Posterior cingulate gyrus (tissue), 11 donors: Measurements from ENCODE around the gene MUC20.

Source experiments
- DNase-seq, 10 donors: peaks; one replicate each; pipeline versions ENCODE4 v3.0.0 to v3.0.0-alpha.2; 2020 to 2021; ENCODE audit warnings: mixed read lengths in 3 of 10
- intact Hi-C: fragments of 100-400 bp; cut with DNase I; formaldehyde crosslinking; loops from one replicate; pipeline ENCODE4 v1.15.1; 2023

MUC20 gene

DNA sequence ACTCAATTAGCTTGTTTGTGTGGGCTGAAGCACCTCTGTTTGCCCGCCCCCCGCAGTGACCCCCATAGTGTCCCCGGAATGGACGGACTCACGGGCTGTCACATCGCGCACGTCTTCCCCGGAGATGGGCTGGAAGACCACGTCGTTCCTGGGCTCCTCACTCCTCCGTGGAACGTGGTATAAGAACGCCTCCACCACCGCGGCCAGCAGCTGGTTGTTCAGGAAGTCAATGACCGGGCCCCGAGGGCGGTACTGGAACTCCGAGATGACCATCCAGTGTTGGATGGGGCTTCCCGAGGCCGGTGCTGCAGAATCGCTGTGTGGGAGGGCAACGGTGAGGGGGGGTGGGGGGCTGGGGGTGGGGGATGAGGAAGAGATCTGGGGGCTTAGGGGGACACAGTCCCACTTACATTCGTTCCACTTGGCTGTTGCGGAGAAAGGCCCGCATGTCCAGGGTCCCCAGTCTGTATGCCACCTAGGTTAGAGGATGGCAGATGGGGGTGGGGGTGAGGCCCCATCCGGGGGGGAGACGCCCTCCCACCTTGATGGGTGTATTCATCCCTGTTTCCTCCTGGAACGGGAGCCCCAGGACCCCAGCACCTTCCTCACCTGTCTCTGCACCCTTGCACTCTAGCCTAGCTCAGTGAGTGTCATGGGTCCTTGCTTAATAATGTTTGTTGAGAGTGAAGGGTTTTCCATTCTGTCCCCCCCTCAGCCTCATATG is 30.2 kb downstream of the MUC20 start:
- DNase-seq = peak in 4 of 10 donors; percentile 20 to 64 (median 48)
- intact Hi-C loops = no loop called here

DNA sequence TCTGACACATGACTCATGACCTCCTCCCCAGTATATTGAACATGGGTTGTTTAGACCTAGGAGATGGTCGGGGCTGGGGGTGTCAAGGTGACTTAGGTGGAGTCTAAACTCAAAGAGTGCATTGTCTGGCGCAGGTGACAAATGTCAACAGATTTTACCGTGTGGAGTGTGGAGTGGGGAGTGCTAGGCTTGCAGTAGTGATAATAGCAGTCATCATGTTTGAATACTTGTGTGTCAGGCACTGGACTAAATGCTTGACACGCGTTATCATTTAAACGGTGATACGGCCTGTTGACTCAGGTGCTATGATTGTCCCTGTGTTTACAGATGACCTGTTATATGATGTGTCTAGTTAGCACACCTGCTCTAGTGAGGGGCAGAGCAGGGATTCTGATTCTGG is 30.8 kb downstream of the MUC20 start:
- peak in 1 of 10 donors; percentile 21 for DNase-seq
- intact Hi-C loops = no loop called here

DNA sequence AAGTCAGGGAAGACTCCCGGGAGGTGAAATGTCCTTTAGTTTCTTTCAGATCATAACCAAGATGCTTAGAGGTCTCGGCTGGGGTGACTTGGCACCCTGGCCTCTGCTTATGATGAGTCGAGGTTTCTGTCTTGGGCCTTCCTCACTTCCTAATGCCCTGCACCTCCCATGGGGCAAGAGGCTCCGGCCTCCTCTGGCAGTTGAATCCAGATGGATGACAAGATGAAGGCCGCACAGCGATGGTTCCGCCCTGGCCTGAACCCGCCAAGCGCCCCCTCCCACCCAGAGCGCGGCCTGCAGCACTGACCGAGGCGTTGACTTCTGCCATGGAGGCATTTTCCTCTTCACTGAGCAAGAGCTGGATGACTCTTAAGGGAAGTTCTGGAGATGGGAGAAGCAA is 31.3 kb downstream of the MUC20 start:
- DNase-seq = peak in 3 of 10 donors; percentile 52 to 69 (median 61)
- intact Hi-C loops = no loop called here

DNA sequence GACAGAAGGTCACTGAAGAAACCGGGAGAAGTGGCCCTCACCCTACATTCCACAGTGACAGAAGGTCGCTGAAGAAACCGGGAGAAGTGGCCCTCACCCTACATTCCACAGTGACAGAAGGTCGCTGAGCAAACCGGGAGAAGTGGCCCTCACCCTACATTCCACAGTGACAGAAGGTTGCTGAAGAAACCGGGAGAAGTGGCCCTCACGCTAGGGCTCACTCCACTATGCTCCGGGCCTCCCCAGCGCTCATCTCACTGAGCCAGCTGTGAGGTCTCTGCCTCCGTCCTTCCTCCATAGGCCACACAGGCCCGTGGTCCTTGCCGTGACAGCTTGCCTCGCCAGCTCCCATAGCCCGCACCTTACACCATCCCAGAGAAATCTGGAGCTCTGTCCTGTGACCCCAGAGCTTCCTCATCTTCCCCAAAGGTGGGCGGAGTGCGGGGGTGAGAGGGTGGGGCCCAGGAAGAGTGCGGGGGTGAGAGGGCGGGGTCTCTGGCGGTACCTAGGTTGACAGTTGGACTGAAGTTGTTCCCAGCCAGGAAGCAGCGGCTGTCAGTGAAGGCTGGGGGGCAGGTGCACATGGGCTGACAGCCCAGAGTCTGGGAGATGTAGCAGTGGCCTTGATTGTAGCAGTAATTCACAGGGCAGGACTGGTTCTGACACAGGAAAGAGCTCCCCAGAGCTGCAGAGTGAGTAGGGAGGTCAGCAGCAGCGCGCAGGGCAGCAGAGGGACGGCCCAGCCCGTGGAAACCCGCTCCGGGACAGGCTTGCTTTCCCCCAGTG is 32.0 kb downstream of the MUC20 start:
- intact Hi-C loops = no loop called here
- DNase-seq = peak in 3 of 10 donors; percentile 24 to 73 (median 47)

DNA sequence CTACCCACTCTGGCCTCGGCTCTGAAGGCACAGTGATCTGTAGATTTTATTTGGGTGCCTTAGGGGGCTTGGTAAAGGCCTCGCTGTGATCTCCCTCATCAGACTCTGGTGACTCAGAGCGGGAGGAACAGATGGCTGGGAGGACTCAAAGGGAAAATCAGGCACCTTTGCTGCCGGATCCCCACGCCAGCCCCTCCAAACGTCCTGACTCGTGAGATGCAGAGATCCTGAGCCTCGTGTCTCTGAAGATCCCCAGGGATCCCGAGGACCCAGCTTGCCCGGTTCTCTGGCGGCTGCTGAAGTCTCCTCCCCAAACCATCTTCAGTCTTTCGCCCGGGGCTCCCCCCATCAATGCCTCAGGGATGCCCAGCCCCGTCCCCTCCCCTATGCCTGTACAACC is 32.8 kb downstream of the MUC20 start:
- peak in 4 of 10 donors; percentile 16 to 70 (median 46) for DNase-seq
- intact Hi-C loops = no loop called here

DNA sequence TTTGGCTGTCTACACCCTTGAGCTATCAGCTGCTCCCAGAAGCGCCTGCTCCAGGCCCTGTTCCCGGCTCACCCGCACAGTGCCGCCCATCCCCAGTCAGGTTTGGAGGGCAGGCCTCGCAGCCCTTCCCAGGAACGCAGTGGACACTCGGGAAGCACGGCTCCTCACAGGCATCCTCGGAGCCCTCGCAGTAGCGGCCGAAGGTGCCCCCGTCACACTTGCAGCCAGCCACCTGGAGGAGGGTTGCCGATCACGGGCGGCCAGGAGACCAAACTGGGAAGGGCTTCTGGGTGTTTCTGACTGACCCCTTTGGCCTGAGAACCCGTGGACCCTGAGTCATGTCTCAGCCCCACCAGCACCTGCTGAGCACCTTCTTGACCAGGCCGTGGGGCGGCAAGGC is 33.4 kb downstream of the MUC20 start:
- intact Hi-C loops = no loop called here
- DNase-seq = peak in 3 of 10 donors; percentile 53 to 81 (median 70)

DNA sequence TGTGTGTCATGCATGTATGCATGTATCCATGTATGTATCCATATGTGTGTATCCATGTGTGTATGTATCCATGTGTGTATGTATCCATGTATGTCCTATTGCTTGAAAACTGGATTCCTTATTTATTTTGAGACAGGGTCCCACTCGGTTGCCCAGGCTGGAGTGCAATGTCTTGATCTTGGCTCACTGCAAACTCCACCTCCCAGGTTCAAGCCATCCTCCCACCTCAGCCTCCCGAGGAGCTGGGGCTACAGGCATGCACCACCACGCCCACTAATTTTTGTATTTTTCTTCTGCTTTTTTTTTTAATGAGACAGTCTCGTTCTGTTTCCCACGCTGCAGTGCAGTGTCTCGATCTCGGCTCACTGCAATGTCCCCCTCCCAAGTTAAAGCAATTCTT is 34.1 kb downstream of the MUC20 start:
- DNase-seq = peak in 2 of 10 donors; percentile 37 to 60
- intact Hi-C loops = no loop called here

DNA sequence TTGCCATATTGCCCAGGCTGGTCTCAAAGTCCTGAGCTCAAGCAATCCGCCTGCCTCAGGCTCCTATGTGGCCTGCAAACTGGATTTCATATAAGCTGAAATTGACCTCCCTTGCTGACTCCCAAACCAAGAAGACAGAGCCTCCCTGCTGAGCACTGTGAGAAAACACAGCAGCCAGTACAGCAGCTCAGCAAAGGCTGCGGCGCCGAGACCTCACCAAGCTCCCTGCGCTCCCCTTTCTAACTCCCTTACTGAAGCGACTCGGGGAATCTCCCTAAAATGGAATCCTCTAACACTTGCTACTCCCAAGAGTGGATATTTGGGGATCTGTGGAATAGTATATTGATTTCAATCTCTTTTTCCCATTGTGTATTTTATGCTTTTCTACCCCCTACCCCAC is 34.6 kb downstream of the MUC20 start:
- peak in 3 of 10 donors; percentile 5 to 25 (median 19) for DNase-seq

DNA sequence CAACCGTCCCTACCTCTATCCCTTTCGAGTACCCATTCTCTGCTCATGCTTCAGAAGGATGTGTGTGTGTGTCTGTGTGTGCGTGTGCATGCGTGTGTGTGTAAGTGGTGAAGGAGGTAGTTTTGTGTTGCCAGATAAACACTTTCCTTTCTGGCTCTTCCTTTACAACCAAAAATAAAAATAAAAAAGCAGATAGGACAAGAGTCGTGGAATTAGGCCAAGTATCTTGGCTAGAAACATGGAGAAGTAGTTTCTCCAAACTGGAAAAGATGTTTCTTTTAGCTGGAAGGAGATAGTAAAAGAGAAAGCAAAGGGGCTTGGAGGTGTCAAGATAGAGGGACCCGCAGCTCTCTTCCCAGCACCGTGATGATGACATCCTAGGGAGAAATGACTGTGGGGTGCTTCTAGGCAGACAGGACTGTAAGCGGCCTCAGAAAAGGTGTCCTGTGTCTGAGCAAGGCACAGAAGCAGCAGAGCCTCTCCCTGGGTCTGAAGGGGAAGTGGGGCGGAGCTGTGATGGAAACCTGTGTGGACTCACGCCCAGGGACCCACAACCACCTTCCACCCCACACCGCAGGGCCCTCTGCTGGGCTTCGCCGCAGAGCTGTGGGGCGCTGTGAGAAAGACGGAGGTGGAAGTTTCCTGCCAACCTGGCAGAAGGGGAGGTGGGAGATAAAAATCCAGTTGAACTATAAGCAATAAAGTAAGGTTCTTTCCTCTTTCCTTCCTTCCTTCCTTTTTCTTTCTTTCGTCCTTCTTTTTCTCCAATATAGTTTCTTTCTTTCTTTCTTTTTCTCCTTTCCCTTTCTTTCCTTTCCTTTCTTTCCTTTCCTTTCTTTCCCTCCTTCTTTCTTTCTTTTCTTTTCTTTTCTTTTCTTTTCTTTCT is 35.3 kb downstream of the MUC20 start:
- intact Hi-C loops = no loop called here
- DNase-seq = peak in 3 of 10 donors; percentile 7 to 65 (median 50)

More for the DNA sequence above, 34.6 kb downstream of the MUC20 start:
- intact Hi-C loops = no loop called here

DNA sequence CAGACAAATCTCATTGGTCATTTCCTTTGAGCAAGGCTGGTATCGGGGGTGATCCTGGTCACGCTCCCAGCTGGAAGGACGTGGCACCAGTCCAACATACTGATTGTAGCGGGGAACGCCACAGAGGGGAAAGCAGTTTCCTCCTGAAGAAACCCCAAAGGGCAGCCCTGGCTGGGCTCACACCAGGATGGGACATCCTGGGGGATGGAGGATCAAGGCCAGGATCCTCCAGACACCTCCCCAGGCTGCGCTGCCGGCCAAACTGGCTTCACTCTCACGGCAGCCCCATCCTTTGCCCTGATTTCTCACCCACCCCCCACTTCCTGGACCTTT is 36.6 kb downstream of the MUC20 start:
- DNase-seq = peak in 3 of 10 donors; percentile 21 to 56 (median 48)
- intact Hi-C loops = no loop called here

DNA sequence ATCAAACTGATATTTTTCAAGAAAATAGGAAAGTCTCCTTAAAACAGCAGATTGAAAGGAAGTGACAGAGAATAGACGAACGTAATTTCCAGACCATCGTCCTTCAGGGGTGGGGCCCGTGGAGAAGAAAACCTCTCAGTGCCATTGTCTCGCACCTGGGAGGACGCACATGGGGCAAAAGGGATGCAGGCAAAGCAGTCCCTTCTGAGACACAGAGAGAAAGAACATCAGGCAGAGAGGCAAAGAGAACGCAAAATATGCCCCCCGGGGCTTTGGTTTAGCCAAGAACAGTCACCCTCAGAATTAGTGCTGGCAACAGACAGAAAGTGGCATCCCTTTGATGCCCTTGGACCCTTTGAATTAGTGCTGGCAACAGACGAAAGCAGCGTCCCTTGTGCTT is 37.0 kb downstream of the MUC20 start:
- peak in 3 of 10 donors; percentile 16 to 39 (median 33) for DNase-seq
- intact Hi-C loops = no loop called here

DNA sequence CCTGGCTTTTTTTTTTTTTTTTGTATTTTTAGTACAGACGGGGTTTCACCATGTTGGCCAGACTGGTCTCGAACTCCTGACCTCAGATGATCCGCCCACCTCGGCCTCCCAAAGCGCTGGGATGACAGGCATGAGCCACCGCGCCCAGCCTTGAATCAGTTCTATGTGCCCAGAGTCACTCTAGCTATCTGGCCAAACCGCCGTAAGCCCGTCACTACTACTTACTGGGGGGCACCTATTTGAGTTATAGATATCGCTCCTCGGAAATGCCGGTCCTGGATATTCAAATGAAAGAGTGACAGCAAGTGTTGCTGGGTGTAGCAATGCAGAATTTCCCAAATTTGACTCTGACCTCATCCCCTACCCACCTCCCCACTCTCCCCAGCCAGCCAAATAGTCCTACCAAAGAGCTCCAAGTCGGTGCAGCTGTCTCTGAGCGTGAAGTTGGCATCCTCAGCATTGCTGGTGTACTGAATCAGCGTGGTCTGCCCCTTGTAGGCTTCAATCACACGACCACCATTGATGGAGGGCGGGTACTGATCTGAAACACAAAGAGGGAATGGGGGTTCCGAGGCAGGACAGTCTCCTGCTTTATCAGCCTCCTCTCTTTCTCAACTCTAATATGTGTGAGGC is 38.1 kb downstream of the MUC20 start:
- intact Hi-C loops = no loop called here
- peak in 3 of 10 donors; percentile 12 to 46 (median 29) for DNase-seq

DNA sequence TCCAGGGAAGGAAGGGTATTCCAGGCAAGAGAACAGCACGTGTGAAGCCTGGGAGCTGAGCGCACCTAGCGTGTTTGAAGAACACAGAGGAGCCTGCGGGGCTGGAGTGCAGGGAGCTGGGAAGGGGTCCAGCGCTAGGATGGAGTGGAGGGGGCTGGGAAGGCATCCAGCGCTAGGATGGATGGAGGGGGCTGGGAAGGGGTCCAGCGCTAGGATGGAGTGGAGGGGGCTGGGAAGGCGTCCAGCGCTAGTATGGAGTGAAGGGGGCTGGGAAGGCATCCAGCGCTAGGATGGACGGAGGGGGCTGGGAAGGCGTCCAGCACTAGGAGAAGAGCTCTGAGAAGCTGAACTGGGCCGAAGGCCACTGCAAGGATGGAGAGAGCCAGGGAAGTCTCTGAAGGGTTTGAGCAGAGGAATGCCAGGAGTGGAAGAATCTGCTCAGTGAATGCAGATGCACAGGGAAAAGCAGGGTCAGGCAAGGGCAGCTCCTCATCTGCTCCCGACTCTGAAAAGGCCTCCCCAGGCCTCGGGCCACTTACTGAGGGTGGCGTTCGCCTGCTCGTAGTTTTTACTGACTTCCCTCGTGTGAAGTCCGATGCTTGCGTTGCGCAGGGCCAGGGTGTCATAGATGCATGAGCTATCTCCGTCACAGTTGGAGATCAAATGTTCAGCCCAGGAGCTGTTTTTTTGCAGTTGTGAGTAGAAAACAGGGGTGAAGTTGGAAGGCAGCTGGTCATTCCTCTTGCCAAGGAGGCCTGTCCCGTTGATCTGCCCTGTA is 39.8 kb downstream of the MUC20 start:
- intact Hi-C loops = no loop called here
- DNase-seq = peak in 4 of 10 donors; percentile 25 to 86 (median 53)

DNA sequence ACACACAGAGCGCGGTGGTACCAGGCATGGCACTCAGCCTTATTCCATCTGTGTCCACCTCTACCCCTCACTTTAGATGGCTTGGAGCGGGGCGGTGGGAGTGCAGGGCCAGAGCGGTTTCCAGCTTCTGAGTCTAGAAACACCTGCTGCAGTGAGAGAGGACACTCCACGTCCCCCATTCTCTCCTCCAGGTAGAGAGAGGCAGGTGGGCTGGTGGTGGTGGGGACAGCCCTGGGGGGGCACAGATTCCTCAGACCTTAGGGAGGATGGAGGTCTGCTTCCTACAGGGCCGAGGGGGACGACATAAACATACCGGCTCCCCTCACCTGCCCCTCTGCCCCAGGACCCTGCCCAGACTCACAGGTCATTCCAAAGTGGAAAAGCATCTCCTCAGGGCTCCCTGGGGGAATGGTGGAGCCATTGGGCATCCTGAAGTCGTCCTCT is 40.4 kb downstream of the MUC20 start:
- intact Hi-C loops = no loop called here
- peak in 2 of 10 donors; percentile 55 to 69 for DNase-seq

DNA sequence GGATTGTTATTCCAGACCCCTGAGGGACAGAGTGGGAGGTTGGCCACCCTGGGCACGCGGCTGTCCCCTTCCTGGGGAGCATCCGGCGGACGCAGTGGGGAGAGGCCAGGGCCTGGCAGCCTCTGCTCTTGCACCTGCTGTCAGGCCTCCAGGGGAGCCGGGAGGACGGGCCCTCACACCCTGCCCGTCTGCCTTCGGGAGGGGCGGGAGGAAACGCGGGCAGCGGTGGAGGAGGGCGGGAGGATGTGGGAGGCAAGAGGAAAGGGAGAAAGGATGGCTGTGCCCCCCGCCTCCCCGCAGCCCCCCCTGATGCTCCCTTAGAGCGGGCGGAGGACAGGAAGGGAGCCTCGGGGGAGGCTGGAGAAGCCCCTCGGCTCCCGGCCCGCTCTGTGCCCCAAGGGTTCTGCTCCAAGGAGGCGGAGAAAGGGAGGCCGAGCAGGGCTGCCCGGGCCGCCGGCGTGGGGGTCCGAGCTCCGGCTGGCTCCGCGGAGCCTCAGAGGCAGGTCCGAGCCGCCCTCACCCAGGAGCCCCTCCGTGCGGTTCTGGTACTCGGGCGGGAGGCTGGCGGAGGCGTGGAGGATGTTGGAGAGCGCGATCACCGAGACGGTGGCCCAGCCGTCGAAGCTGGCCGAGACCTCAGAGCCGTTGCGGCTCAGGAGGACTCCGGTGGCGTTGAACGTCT is 40.9 kb downstream of the MUC20 start:
- peak in 2 of 10 donors; percentile 45 to 85 for DNase-seq

DNA sequence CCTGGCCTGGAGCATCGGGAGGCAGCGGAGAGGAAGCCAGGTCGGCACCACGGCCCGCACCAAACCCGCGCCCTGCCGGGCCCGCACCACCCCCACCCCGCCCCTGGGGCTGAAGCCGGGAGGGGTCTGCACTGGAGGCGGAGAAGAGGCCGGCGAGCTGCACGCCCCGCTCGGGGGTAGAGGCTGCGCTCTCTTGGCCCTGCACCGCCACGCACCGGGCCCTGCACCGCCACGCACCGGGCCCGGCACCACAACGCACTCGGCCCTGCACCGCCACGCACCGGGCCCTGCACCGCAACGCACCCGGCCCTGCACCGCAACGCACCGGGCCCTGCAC is 41.4 kb downstream of the MUC20 start:
- intact Hi-C loops = no loop called here
- peak in 1 of 10 donors; percentile 30 for DNase-seq

More for the DNA sequence above, 40.9 kb downstream of the MUC20 start:
- intact Hi-C loops = no loop called here

DNA sequence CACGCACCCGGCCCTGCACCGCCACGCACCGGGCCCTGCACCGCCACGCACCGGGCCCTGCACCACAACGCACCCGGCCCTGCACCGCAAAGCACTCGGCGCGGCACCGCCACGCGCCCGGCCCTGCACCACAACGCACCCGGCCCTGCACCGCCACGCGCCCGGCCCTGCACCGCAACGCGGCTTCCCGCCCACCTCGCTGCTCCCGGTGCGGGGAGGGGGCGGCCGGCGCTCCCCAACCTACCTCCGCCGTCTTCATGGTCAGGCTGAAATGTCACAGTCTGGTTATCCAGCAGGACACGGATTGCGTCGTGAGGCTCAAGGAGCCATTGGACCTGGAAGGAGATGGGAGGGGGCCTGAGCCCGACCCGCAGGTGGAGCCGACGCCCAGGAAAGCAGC is 41.8 kb downstream of the MUC20 start:
- peak in 2 of 10 donors; percentile 26 to 77 for DNase-seq
- intact Hi-C loops = no loop called here

DNA sequence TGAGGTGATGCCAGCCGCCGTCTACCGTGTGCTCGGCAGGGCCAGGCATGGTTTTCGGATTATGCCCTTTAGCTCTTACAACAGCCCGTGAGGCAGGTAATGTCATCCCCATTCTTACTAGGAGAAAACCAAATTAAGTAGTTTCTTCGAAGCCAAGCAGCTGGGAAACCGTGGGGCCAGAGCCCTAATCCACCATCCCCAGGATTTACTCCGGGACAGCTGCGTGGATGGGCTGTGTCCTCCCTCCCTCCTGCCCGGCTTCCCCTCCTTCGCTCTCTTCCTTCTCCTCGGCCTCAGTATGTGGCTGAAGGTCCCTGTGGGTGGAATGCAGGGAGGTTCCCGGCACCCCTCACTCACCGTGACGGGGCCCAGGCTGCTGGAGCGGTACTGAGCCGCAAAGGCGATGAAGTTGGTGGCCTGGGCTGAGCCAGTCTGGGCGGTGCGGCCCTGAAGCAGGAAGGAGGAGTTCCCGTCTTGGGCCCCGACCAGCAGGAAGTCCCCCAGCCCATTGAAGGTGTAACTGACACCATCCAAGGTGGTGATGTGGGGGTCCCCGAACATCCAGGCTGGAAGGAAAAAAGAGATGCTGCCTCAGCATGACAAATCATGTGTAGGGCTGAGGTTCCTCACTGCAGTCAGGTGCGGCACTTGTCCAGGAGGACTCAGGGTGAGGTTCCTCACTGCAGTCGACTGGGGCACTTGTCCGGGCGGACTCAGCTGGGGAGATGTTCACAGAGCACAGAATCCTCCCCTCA is 42.5 kb downstream of the MUC20 start:
- peak in 3 of 10 donors; percentile 26 to 80 (median 74) for DNase-seq
- intact Hi-C loops = no loop called here
